Fibroblast of pulmonary artery (primary cell): ENCODE results near the gene PRDM2.

Source experiments
- DNase-seq: peaks from one replicate; pipeline ENCODE4 v3.0.0-alpha.2; 2010; ENCODE audit warnings: low read depth
- H3K4me3 ChIP-seq: replicated peaks from 2 replicates; pipeline ENCODE4 v1.5.1; 2011; ENCODE audit warnings: low read depth, mild to moderate bottlenecking, control low read depth, low read length, moderate library complexity
- CTCF ChIP-seq: IDR thresholded peaks from 2 replicates; pipeline ENCODE4 v1.5.1; 2011; ENCODE audit warnings: mild to moderate bottlenecking, control low read depth, low read length, inconsistent platforms; ENCODE audit errors: missing control alignments

PRDM2 gene

GRCh38 chr1:13817906-13818305 is 117.9 kb downstream of the PRDM2 start:
- no peak overlapping the region for H3K4me3 ChIP-seq
- no peak for DNase-seq
- no peak for TF ChIP-seq CTCF

DNA sequence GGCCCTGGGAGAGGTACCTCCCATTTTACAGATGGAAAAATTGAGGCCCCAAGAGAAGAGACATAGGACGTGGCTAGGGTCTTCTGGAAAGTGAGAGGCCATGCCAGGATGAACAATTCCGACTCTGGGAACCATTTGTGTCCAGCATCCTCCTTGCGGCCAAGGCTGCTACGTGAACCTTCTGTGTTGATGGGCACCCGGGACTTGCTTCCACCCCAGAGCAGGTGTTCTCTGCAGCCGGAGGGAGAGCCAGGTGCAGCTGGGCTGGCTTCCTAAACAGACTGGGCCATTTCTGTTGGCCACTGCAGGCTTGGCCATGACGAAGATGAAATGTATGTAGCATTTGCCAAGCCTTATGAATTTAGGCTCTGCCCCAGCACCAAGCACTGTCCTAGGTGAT is 118.9 kb downstream of the PRDM2 start:
- H3K4me3 ChIP-seq = no peak overlapping the region
- no peak for TF ChIP-seq CTCF
- no peak for DNase-seq

- no peak overlapping the region for H3K4me3 ChIP-seq
- TF ChIP-seq CTCF = no peak
- DNase-seq = no peak
Measured at GRCh38 chr1:13819642-13820041, 119.7 kb downstream of the PRDM2 start.

DNA sequence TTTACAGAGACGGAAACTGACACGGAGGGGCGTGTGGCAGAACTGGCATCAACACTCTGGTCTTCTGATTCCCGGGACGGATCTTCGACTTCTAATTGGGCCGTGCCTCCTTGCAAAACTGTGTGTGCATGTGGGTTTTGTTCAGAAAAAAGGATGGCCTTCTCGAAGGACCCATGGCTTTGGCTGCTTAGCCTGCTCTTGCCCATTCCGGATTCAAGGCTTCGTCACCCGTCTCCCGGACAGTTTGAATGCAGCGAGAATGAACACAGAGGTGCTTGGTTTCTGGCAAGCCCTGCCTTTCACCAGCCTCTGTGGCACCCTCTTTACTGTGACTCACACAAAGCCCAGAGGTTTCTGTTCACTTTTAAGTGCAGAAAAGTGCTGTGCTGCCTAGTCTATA is 120.1 kb downstream of the PRDM2 start:
- no peak for TF ChIP-seq CTCF
- DNase-seq = no peak
- no peak overlapping the region for H3K4me3 ChIP-seq

GRCh38 chr1:13820456-13820855 is 120.5 kb downstream of the PRDM2 start:
- H3K4me3 ChIP-seq = no peak overlapping the region
- TF ChIP-seq CTCF = no peak
- DNase-seq = no peak

- TF ChIP-seq CTCF = no peak
- H3K4me3 ChIP-seq = no peak overlapping the region
- DNase-seq = no peak
Measured at GRCh38 chr1:13823126-13823880, 123.3 kb downstream of the PRDM2 start.

- H3K4me3 ChIP-seq = no peak overlapping the region
- TF ChIP-seq CTCF = no peak
- DNase-seq = no peak
Measured at GRCh38 chr1:13823936-13824335, 123.9 kb downstream of the PRDM2 start.
